ENCODE measurements around the gene UBE2D4.

UBE2D4 gene

GRCh38 chr7:43906331-43907010 lies 19.8 kb upstream of the UBE2D4 start, which contains the start of gene URGCP:
URGCP (minus strand) TSS chr7:43906596; CDS start chr7:43906575, 21 bp downstream.
- peak in 37 of 58 donors; percentile 7 to 63 (median 28) for DNase-seq

DNA sequence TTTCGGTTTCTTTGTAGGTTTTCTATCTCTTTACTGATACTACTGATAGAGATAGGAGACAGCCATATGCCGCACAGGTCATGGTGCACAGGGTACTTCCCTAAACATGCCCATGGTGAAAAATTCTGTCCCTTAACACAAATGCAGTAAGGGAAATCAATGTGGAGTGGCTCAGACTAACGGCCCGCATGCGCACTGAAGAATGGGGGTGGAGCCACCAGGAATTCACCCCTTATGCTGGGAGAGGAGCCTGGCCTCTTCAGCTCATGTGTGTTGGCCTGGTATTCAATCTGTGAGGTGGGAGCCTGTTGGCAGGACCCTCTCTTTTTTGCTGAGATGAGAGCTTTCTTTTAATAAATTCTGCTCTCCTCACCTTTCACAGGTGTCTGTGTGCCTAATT lies 11.4 kb upstream of the UBE2D4 start:
- no peak for DNase-seq

DNA sequence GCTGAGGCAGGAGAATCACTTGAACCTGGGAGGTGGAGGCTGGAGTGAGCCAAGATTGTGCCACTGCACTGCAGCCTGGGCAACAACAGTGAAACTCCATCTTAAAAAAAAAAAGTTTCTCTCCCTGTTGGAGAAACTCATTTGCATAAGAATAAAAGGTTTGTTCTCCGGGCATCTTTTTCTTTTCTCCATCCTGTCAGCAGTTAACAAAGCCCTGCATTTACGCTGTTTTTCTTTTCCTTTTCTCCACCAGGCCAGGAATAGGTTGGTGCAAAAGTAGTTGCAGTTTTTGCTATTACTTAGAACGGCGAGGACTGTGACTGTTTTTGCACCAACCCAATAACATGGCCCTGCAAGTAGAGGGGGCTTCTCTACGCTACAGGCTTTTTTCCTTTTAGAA lies 10.3 kb upstream of the UBE2D4 start:
- DNase-seq = no peak

DNA sequence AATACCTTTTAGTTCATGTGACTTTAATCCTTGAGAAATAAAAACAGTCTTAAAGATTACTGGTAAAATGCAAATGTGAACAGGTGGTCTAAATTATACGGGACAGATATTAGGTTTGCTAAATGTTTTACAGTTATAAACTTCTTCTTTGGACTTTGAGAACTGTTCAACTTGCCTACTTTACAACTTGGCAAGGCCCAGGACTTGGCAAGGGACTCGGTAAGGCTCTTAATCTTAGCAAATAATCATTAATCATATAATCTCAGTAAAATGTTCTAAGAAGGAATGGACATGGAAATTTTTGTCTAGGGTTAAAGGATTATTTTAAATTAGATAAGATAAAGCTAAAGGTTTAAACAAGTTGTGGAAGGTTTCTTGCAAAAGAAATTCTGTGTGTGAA lies 4.8 kb upstream of the UBE2D4 start:
- no peak for DNase-seq

DNA sequence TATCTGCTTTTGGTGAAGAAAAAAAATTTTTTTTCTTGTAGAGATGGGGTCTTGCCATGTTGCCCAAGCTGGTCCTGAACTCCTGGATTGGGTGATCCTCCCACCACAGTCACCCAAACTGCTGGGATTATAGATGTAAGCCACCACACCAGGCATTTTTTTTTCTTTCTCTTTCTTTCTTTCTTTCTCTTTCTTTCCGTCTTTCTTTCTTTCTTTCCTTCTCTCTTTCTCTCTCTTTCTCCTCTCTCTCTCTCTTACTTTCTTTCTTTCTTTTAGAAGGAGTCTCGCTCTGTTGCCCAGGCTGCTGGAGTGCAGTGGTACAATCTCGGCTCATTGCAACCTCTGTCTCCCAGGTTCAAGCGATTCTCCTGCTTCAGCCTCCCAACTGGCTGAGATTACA lies 3.5 kb upstream of the UBE2D4 start:
- DNase-seq = no peak

DNA sequence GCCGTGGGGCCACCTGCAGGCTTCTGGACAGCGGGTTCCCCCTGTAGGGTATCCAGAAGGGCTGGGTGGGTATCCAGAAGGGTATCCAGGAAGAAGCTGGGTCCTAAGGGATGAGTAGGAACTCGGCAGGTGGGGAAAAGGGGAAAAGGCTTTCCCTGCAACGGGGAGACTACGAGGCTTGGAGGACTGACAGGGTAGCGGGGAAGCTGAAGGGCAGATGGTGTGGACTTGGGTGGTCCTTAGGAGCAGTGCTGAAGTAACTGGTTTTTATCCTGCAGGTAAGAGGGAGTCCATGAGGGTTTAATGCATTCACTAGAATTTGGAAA lies 525 bp downstream of the UBE2D4 start:
- DNase-seq = no peak

GRCh38 chr7:43927810-43928209 lies 1.6 kb downstream of the UBE2D4 start:
- no peak for DNase-seq

GRCh38 chr7:43929529-43930457 lies 3.6 kb downstream of the UBE2D4 start:
- no peak for DNase-seq

DNA sequence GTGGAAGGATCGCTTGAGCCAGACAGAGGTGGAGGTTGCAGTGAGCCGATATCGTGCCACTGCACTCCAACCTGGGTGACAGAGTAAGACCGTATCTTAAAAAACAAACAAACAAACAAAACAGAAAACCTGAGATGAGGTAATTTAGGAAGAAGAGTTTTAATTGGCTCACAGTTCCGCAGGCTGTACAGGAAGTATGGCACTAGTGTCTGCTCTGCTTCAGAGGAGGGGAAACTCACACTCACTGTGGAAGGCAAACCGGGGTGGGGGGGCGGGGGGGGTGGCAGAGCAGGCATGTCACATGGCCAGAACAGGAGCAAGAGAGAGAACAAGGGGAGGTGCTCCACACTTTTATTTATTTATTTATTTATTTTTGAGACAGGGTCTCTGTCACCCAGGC lies 5.1 kb downstream of the UBE2D4 start:
- DNase-seq = no peak

DNA sequence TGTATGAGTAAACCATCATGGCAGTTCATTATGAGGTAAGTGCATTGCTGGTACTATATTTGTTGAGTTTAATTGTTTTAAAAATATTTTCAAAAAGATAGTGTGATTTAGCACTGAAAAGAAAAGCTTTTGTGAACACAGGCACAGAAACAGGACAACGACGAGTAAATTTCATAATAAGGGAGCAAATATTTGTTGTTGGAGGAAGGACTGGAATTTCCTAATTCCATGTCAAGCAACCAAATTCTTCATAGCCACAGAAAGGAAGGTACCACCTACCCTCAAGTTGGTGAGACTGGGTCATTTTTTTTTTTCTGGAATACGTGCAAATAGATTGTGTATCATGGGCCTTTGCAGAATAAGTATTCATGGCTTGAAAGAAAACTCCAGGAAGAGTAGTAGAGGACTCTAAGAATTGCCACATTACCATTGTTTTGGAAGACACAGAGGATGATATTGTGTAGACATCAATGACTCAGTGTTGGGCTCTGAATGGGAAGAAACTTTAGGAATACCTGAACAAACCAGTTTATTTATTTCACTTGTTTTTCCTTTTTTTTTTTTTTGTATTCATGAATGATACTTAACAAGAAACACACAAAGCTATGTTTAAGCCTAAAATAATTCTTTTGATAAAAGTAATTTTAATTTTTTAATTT lies 7.8 kb downstream of the UBE2D4 start:
- no peak for DNase-seq

- DNase-seq = no peak
These were observed 11.2 kb downstream of the UBE2D4 start for GRCh38 chr7:43937444-43937843.

GRCh38 chr7:43938892-43939482 lies 12.8 kb downstream of the UBE2D4 start:
- no peak for DNase-seq

DNA sequence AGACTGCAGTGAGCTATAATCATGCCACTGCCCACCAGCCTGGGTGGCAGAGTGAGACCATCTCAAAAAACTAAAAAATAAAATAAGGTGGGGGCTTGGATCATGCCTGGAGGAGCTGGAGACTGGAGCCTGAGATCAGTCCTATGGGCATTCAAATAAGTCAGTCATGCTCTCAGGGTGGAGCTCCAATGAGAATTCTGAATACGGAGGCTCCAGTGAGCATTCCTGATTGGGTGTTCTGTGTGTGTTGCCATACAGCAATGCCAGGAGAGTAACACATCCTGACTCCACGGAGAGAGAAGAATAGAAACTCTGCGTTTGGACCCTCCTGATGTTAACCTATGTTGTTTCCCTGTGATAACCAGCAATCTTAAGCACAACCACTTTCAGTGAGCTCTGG lies 16.0 kb downstream of the UBE2D4 start:
- no peak for DNase-seq

GRCh38 chr7:43942997-43943396 lies 16.8 kb downstream of the UBE2D4 start:
- DNase-seq = no peak

DNA sequence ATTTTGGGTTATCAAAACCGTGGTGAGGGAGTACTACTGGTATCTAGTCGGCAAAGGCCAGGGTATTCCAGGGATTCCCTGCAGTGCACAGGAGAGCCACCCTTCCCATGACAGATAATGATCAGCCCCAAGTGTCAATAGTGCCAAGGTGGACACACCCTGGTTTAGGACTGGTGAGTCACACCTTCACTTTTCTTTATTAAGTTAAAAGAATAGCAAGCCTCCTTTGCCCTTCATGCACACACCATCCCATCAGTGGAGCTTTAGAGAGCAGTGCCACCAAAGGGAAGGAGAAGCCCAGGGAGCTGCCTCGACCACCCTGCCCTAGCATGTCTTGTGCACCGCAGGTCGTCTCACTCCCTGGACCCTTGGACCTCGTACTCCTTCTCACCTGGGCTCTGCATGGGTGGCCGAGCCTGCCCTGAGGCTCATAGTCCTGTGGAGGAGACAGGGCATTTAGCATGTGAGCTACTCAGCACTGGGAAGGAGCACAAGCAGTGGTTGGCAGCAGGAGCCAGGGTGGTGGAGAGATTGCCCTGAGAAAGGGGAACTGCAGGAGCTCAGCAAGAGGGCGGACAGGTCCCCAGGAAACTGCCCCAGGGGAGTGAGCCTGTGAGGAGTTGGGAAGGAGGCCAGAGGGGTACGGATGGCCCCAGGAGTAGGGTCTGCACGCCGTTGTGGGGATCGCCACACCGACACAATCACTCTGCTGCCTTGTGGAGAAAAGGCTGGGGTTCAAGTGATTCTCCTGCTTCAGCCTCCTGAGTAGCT lies 17.4 kb downstream of the UBE2D4 start:
- no peak for DNase-seq

DNA sequence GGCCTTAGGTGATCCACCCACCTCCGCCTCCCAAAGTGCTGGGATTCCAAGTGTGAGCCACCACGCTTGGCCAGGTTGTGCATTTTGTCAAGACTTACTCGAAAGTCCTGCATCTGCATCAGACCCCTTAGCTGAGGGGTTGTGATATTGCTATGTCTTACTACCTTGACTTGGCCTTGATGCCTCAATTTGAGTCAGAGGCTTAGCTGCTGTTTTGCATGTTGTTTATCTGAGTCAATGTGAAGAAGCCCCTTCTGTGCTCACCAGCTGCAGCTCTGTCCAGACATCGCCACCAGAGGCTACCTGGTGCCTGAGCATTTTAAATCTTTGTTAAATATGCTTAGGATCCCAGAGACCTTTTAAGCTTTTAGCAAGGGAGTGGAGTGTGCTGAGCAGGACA lies 18.1 kb downstream of the UBE2D4 start:
- DNase-seq = no peak

- DNase-seq = no peak
These were observed 25.8 kb downstream of the UBE2D4 start for GRCh38 chr7:43952028-43952427.

GRCh38 chr7:43953071-43953470 lies 26.8 kb downstream of the UBE2D4 start:
- DNase-seq = peak in 4 of 58 donors; percentile 5 to 68 (median 22)

GRCh38 chr7:43954524-43955228 lies 28.4 kb downstream of the UBE2D4 start:
- DNase-seq = peak in 46 of 58 donors; percentile 11 to 74 (median 34)

GRCh38 chr7:43956027-43956426 lies 29.8 kb downstream of the UBE2D4 start:
- DNase-seq = no peak

Data from anterior cingulate cortex (tissue), 58 donors.